ENCODE data around the gene TIMM22. TPM values are rescaled to one million over a fixed set of nuclear protein-coding genes. Genes with fewer than 3 reads are reported as not detected.

Gene TIMM22
- total and polyA plus RNA-seq, 2 of the 13 experiments (the other 11 are each of a cell fraction or from before 2014, with no cell fraction given), result 6.2 to 15.5 TPM

- peak; percentile 34; the same call in 1 of the 2 replicates for TF ChIP-seq AFF4 (CRISPR knock-in tag; IDR thresholded peaks at IDR 0.05)
- peak; percentile 31 for TF ChIP-seq GZF1 (CRISPR knock-in tag; IDR thresholded peaks at IDR 0.05)
- no peak for TF ChIP-seq ZNF260 (CRISPR knock-in tag; IDR thresholded peaks at IDR 0.05; ENCODE audit: borderline replicate concordance, low read depth)
- TF ChIP-seq PAWR (CRISPR knock-in tag; IDR thresholded peaks at IDR 0.05; ENCODE audit: borderline replicate concordance), result no peak
- TF ChIP-seq ATF3 (CRISPR knock-in tag; IDR thresholded peaks at IDR 0.05), result peak; percentile 66
- no peak; the same call in 1 of the 2 replicates for TF ChIP-seq ZNF180 (CRISPR knock-in tag; IDR thresholded peaks at IDR 0.05; ENCODE audit: borderline replicate concordance, low read depth)
- TF ChIP-seq FOXA1 (IDR thresholded peaks at IDR 0.05), result no peak
- TF ChIP-seq FOXA1 (CRISPR knock-in tag; IDR thresholded peaks at IDR 0.05), result peak; percentile 68
- TF ChIP-seq ZNF816 (CRISPR knock-in tag; IDR thresholded peaks at IDR 0.05; ENCODE audit: borderline replicate concordance), result no peak; the same call in 1 of the 2 replicates
- peak; percentile 36; the same call in 1 of the 2 replicates for TF ChIP-seq ZBTB39 (CRISPR knock-in tag; IDR thresholded peaks at IDR 0.05)
- TF ChIP-seq NFE2L2 (IDR thresholded peaks at IDR 0.05; ENCODE audit: low read length), result no peak
- TF ChIP-seq RFX5 (IDR thresholded peaks at IDR 0.05; ENCODE audit: low read depth, low read length), result no peak
- TF ChIP-seq ZNF761 (CRISPR knock-in tag; conservative IDR thresholded peaks at IDR 0.05), result peak; percentile 83
- peak; percentile 96 for TF ChIP-seq MYC (CRISPR knock-in tag; IDR thresholded peaks at IDR 0.05; ENCODE audit: borderline replicate concordance)
- peak; percentile 100 for TF ChIP-seq GATAD1 (CRISPR knock-in tag; IDR thresholded peaks at IDR 0.05)
- TF ChIP-seq SKIL (CRISPR knock-in tag; IDR thresholded peaks at IDR 0.05; ENCODE audit: borderline replicate concordance), result 0 out of 2 replicates have a peak, but pooled peaks have one; percentile 12
- TF ChIP-seq KLF13 (CRISPR knock-in tag; IDR thresholded peaks at IDR 0.05), result no peak
- peak; percentile 94 for TF ChIP-seq TFDP2 (CRISPR knock-in tag; IDR thresholded peaks at IDR 0.05)
- TF ChIP-seq HNRNPK (IDR thresholded peaks at IDR 0.05; ENCODE audit: low read depth, low read length, poor library complexity, severe bottlenecking), result peak; percentile 51
- TF ChIP-seq KMT2A (CRISPR knock-in tag; IDR thresholded peaks at IDR 0.05), result peak; percentile 87
Observed at GRCh38 chr17:996554-997344, at the start of gene TIMM22 (continued).
